Keratinocyte (primary cell): ENCODE results near the gene DOCK3.

ENCODE experiments used
- EZH2 ChIP-seq: IDR thresholded peaks from one replicate; pipeline ENCODE4 v1.6.1; 2012; ENCODE audit warnings: inconsistent platforms, mild to moderate bottlenecking, low read length, moderate library complexity
- TF ChIP-seq, protein P1 (sequence below), 3 experiments: IDR thresholded peaks in 1 of 3; conservative IDR thresholded peaks in 1 of 3; optimal IDR thresholded peaks in 1 of 3; 2 replicates in 2 of 3; 3 replicates in 1 of 3; pipeline versions ENCODE3 to v1.5.1; 2011; ENCODE audit warnings: low read length in 3 of 3, mild to moderate bottlenecking in 3 of 3, moderate library complexity in 2 of 3, control low read depth in 1 of 3, inconsistent platforms in 1 of 3; ENCODE audit not compliant: insufficient read depth in 2 of 3; ENCODE audit errors: extremely low read depth in 1 of 3

DNA sequence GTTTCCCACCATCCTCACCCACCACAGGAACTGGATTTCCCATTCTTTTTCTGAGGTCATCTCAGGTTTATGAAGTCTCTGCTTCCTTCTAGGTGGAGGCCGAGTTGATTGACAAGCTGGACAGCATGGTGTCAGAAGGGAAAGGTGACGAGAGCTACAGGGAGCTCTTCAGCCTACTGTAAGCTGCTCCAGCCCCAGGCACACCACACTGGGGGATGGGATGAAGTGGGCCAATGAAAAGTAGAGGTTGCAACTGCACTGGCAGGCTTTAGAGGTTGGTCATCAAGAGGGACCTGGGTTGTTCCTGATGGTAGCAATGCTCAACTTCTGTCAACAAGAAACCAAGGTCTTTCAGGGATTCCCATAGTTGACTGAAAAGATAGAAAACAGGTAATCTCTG is 655.3 kb downstream of the DOCK3 start:
- TF ChIP-seq, protein P1, sequence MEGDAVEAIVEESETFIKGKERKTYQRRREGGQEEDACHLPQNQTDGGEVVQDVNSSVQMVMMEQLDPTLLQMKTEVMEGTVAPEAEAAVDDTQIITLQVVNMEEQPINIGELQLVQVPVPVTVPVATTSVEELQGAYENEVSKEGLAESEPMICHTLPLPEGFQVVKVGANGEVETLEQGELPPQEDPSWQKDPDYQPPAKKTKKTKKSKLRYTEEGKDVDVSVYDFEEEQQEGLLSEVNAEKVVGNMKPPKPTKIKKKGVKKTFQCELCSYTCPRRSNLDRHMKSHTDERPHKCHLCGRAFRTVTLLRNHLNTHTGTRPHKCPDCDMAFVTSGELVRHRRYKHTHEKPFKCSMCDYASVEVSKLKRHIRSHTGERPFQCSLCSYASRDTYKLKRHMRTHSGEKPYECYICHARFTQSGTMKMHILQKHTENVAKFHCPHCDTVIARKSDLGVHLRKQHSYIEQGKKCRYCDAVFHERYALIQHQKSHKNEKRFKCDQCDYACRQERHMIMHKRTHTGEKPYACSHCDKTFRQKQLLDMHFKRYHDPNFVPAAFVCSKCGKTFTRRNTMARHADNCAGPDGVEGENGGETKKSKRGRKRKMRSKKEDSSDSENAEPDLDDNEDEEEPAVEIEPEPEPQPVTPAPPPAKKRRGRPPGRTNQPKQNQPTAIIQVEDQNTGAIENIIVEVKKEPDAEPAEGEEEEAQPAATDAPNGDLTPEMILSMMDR (optimal IDR thresholded peaks at IDR 0.05 in 1 of 3, IDR thresholded peaks at IDR 0.05 in 1 of 3, conservative IDR thresholded peaks at IDR 0.05 in 1 of 3; ENCODE audit: extremely low read depth in 1 of 3, insufficient read depth in 2 of 3, low read length in 3 of 3) = no peak
- TF ChIP-seq EZH2 = no peak
